Loucy (cell line): ENCODE results near the gene FAM13C.

Source experiments
- EZH2phosphoT487 ChIP-seq: fragments of 200-600 bp; IDR thresholded peaks from 2 replicates; pipeline ENCODE4 v1.6.1; 2018; ENCODE audit warnings: antibody characterized with exemption, mild to moderate bottlenecking, moderate library complexity, borderline replicate concordance
- TF ChIP-seq, protein P1 (sequence below): fragments of 200-600 bp; sonication (generic); conservative IDR thresholded peaks from 2 replicates; pipeline ENCODE4 v1.5.1; 2014; ENCODE audit warnings: mild to moderate bottlenecking, antibody characterized with exemption, low read length

DNA sequence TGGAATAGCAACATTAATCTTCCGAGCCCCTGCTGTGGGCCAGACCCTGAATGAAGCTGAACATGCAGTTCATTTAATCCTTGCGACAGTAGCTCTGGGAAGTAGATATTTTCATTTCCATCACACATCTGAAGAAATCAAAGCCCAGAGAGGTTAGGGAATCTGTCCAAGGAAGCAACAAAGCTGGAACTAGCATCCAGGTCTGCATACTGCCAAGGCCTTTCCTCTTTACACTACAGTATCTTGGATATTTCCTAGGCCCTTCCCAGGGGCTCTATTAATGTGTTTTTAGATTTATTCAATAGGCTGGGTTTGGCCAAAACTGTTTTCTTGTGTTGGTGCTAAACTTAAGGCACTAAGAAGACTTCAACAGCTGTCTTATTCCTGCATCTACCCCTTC is 48.1 kb downstream of the FAM13C start:
- TF ChIP-seq, protein P1, sequence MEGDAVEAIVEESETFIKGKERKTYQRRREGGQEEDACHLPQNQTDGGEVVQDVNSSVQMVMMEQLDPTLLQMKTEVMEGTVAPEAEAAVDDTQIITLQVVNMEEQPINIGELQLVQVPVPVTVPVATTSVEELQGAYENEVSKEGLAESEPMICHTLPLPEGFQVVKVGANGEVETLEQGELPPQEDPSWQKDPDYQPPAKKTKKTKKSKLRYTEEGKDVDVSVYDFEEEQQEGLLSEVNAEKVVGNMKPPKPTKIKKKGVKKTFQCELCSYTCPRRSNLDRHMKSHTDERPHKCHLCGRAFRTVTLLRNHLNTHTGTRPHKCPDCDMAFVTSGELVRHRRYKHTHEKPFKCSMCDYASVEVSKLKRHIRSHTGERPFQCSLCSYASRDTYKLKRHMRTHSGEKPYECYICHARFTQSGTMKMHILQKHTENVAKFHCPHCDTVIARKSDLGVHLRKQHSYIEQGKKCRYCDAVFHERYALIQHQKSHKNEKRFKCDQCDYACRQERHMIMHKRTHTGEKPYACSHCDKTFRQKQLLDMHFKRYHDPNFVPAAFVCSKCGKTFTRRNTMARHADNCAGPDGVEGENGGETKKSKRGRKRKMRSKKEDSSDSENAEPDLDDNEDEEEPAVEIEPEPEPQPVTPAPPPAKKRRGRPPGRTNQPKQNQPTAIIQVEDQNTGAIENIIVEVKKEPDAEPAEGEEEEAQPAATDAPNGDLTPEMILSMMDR = no peak
- TF ChIP-seq EZH2phosphoT487 = no peak
